ENCODE data around the gene ITPKB.

GRCh38 chr1:226654046-226654667, 84.9 kb downstream of the ITPKB start:
- TF ChIP-seq CTCF (IDR thresholded peaks at IDR 0.05; ENCODE audit: insufficient read depth, low read length) (no peak), SPI1 (IDR thresholded peaks at IDR 0.05; ENCODE audit: borderline replicate concordance, low read depth) (no peak)
